GM12878 (cell line): ENCODE results near the gene NEURL4.

Source experiments
- ATF3 ChIP-seq: IDR thresholded peaks from 2 replicates; pipeline ENCODE4 v1.6.1; 2011; ENCODE audit warnings: low read depth, mild to moderate bottlenecking, low read length, moderate library complexity, borderline replicate concordance; ENCODE audit errors: extremely low read depth
- CREB1 ChIP-seq: IDR thresholded peaks from 2 replicates; pipeline ENCODE4 v1.6.1; 2012; ENCODE audit warnings: low read depth, mild to moderate bottlenecking, inconsistent platforms
- CTCF ChIP-seq, 3 experiments: IDR thresholded peaks in 2 of 3; conservative IDR thresholded peaks in 1 of 3; 2 replicates each; pipeline ENCODE4 v1.5.1; 2011; ENCODE audit warnings: low read depth in 3 of 3, low read length in 3 of 3, mild to moderate bottlenecking in 3 of 3, control low read depth in 2 of 3, moderate library complexity in 2 of 3, inconsistent platforms in 1 of 3, mixed read lengths in 1 of 3; ENCODE audit not compliant: control insufficient read depth in 2 of 3, insufficient read depth in 1 of 3; ENCODE audit errors: extremely low read depth in 1 of 3
- DPF2 ChIP-seq: fragments of 450-650 bp; IDR thresholded peaks from 2 replicates; pipeline ENCODE4 v1.6.1; 2017; ENCODE audit warnings: mild to moderate bottlenecking
- E2F4 ChIP-seq: IDR thresholded peaks from 2 replicates; pipeline ENCODE4 v1.6.1; 2012; ENCODE audit warnings: low read depth, low read length, improper control_type of control experiment
- E2F8 ChIP-seq: fragments of 450-650 bp; IDR thresholded peaks from 2 replicates; pipeline ENCODE4 v1.6.1; 2018; ENCODE audit warnings: mild to moderate bottlenecking, low read depth, moderate library complexity; ENCODE audit not compliant: partially characterized antibody
- EZH2 ChIP-seq: IDR thresholded peaks from 2 replicates; pipeline ENCODE4 v1.6.1; 2012; ENCODE audit warnings: low read depth, mild to moderate bottlenecking, control low read depth, inconsistent platforms, low read length, borderline replicate concordance; ENCODE audit not compliant: control insufficient read depth
- GATAD2B ChIP-seq: fragments of 450-650 bp; conservative IDR thresholded peaks from 2 replicates; pipeline ENCODE4 v1.6.1; 2017; ENCODE audit warnings: low read depth, mild to moderate bottlenecking, moderate library complexity
- POLR2A ChIP-seq: IDR thresholded peaks from 2 replicates; pipeline ENCODE4 v1.6.1; 2011; ENCODE audit warnings: low read depth, mild to moderate bottlenecking, low read length
- RAD21 ChIP-seq: IDR thresholded peaks from 2 replicates; pipeline ENCODE4 v1.6.1; 2011; ENCODE audit warnings: mild to moderate bottlenecking, low read depth, low read length, moderate library complexity; ENCODE audit not compliant: insufficient read depth
- SMAD1 ChIP-seq: fragments of 450-650 bp; IDR thresholded peaks from 2 replicates; pipeline ENCODE4 v1.6.1; 2018; ENCODE audit warnings: mild to moderate bottlenecking, low read depth; ENCODE audit not compliant: partially characterized antibody
- SREBF2 ChIP-seq: IDR thresholded peaks from 2 replicates; pipeline ENCODE4 v1.6.1; 2012; ENCODE audit warnings: mild to moderate bottlenecking, low read length
- ZBTB33 ChIP-seq: fragments of 450-650 bp; IDR thresholded peaks from 2 replicates; pipeline ENCODE4 v1.6.1; 2017; ENCODE audit warnings: mild to moderate bottlenecking
- ZBTB40 ChIP-seq: fragments of 450-650 bp; IDR thresholded peaks from 2 replicates; pipeline ENCODE4 v1.6.1; 2016; ENCODE audit warnings: mild to moderate bottlenecking, moderate library complexity, borderline replicate concordance

GRCh38 chr17:7328009-7328408 lies 1.1 kb downstream of the NEURL4 start:
- TF ChIP-seq CTCF (IDR thresholded peaks at IDR 0.05 in 2 of 3, conservative IDR thresholded peaks at IDR 0.05 in 1 of 3; ENCODE audit: control insufficient read depth in 2 of 3, extremely low read depth in 1 of 3, insufficient read depth in 1 of 3, low read depth in 3 of 3, low read length in 3 of 3) (no peak), E2F4 (no peak), E2F8 (no peak), ZBTB40 (no peak), ZBTB33 (no peak), GATAD2B (no peak), RAD21 (no peak), EZH2 (no peak), CREB1 (no peak), POLR2A (no peak), ATF3 (no peak), SREBF2 (no peak), DPF2 (no peak), SMAD1 (no peak)
